Cardiac muscle cell (in vitro differentiated cells and primary cell): Measurements from ENCODE around the gene SLC2A9. TPM values are rescaled to one million over a fixed set of nuclear protein-coding genes. Genes with fewer than 3 reads are reported as not detected.

Experiments used
- DNase-seq, 2 donors: peaks; one replicate each; pipeline versions ENCODE4 v3.0.0 to v3.0.0-alpha.2; 2010 to 2017; ENCODE audit warnings: low read depth in 1 of 2, low spot score in 1 of 2
- H3K27ac ChIP-seq: fragments of 200-600 bp; sonication (generic); 2 replicates; pipeline ENCODE4 v1.5.1; 2016
- H3K27me3 ChIP-seq: fragments of 200-600 bp; sonication (generic); 2 replicates; pipeline ENCODE4 v1.6.0; 2016; ENCODE audit warnings: control low read depth
- H3K36me3 ChIP-seq: fragments of 200-600 bp; sonication (generic); 2 replicates; pipeline ENCODE4 v1.5.1; 2016; ENCODE audit warnings: control low read depth
- H3K4me1 ChIP-seq: fragments of 200-600 bp; sonication (generic); 2 replicates; pipeline ENCODE4 v1.8.1; 2017; ENCODE audit warnings: low read depth, mild to moderate bottlenecking, mixed run types
- H3K4me3 ChIP-seq: fragments of 200-600 bp; sonication (generic); 2 replicates; pipeline ENCODE4 v1.5.1; 2016; ENCODE audit warnings: mild to moderate bottlenecking
- H3K9me3 ChIP-seq: fragments of 200-600 bp; sonication (generic); 2 replicates; pipeline ENCODE4 v1.5.1; 2017; ENCODE audit warnings: low read depth, mild to moderate bottlenecking, control low read depth
- CTCF ChIP-seq: IDR thresholded peaks from 2 replicates; pipeline ENCODE4 v1.5.1; 2012; ENCODE audit warnings: low read depth, mild to moderate bottlenecking, low read length
- polyA plus RNA-seq: library from polyadenylated mRNA; unstranded; fragments of >200 nt; fragmentation: Nextera tagmentation; extraction: Ambion mirVana; gene quantifications from 2 replicates; pipeline ENCODE4 v1.2.1, GENCODE V29; 2016
- total RNA-seq: library from RNA; depleted of rRNA; stranded (reverse); fragments of >200 nt; gene quantifications from 2 replicates; pipeline ENCODE4 v1.2.3, GENCODE V29; 2016

The SLC2A9 gene
- total and polyA plus RNA-seq, 2 experiments from 2014 or later: 0.42 to 1.1 TPM

DNA sequence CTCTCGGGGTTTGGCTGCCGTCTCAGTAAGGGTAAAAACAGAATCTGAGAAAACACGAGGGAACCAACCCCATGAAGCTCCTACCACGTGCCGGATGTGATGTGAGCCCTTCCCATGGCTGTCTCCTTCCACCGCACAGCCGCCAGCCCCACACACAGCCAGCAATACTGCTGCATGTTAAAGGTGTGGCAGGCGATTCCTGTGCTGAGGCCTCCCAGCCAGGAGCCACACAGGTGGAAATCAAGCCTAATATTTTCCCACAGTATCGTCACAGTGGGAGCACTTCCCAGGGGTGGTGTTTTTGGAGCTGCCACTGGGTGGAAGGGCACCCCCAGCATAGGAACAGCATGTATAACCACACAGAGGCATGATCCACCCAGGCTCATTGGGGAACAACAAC is 77.5 kb downstream of the SLC2A9 start:
- DNase-seq: no peak
- no peaks in the 10 kb centered on the region for H3K36me3 ChIP-seq
- H3K4me3 ChIP-seq: no peak overlapping the region
- H3K4me1 ChIP-seq: peaks cover 4% of the 10 kb centered on the region
- no peaks in the 10 kb centered on the region for H3K9me3 ChIP-seq
- H3K27ac ChIP-seq: no peak overlapping the region
- TF ChIP-seq CTCF: no peak
- H3K27me3 ChIP-seq: no peaks in the 10 kb centered on the region

DNA sequence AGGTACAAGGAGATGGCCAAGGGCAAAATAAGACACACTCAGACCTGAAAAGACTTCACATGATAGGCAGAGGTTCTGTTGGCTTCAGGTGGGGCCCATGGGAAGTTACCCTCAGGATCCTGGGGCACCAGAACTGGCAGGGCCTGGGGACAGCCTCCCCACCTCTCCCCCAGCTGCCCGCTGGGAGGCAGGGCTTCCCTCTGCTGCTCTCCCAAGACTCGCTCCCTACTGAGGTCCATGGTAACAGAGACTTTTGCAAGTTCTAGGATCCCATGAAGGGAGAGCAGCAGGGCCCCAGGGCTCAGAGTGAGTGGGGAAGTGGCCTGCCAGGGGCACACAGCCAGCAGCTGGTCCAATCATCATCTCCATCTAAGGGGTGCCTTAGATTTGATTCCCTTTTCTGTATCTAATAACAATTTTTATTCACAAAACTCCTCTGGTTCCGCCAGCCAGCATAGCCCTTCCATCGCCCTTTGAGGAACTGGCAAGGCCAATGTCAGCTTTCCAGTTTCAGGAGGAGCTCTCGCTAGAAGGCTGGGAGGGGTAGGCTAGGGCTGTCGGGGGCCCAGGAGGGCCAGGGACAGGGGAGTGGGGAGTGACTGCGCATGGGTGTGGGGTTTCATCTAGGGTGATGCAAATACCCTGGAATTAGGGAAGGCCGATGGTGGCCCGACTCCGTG is 78.2 kb downstream of the SLC2A9 start:
- no peaks in the 10 kb centered on the region for H3K27me3 ChIP-seq
- no peaks in the 10 kb centered on the region for H3K9me3 ChIP-seq
- H3K4me3 ChIP-seq: no peak overlapping the region
- peaks cover 4% of the 10 kb centered on the region for H3K4me1 ChIP-seq
- no peaks in the 10 kb centered on the region for H3K36me3 ChIP-seq
- no peak for TF ChIP-seq CTCF
- no peak overlapping the region for H3K27ac ChIP-seq
- DNase-seq: no peak

DNA sequence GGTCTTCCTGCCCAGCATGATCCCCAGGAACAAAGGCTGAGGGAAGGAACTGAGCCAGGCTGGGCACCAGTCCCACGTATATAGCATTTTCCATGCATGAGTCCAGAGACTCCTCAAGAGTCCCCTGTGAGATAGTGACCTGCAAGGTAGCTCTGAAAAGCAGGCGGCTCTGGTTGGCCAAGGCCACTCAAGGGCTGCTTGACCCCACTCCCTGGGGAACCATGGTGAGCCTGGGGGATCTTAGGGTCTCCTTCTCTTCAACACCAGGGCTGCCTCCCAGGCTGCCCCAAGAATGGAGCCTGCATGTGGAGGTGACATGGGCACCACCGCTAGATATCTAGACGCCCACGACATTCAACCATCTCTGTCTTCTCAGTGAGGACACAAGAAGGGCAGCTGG is 79.2 kb downstream of the SLC2A9 start:
- no peak overlapping the region for H3K4me3 ChIP-seq
- H3K4me1 ChIP-seq: peaks cover under 1% of the 10 kb centered on the region
- H3K9me3 ChIP-seq: no peaks in the 10 kb centered on the region
- DNase-seq: no peak
- no peaks in the 10 kb centered on the region for H3K36me3 ChIP-seq
- TF ChIP-seq CTCF: no peak
- no peak overlapping the region for H3K27ac ChIP-seq
- H3K27me3 ChIP-seq: no peaks in the 10 kb centered on the region

GRCh38 chr4:9940041-9940440 is 81.3 kb downstream of the SLC2A9 start:
- Histone ChIP-seq H3K27me3 (no peaks in the 10 kb centered on the region), H3K27ac (no peak overlapping the region), H3K4me1 (no peaks in the 10 kb centered on the region), H3K9me3 (no peaks in the 10 kb centered on the region), H3K36me3 (no peaks in the 10 kb centered on the region), H3K4me3 (no peak overlapping the region)
- no peak for DNase-seq
- no peak for TF ChIP-seq CTCF

DNA sequence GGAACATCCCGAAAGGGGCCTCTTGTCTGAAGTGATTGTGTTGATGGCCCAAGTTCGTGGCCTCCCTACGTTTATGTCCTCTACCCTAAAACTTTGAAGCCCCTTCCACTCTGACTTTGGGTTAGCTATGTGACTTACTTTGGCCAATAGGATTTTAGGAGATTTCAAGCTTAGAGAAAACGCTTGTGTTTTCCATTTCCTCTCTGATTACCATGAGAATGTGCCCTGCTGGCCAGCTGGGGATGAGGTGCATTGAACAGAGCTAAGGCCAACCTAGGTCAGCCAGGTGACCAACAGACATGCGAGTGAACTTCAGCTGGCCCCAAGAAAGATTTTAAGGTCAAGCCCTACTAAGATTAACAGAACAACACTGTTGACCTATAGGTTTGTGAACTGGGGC is 82.4 kb downstream of the SLC2A9 start:
- no peak for TF ChIP-seq CTCF
- Histone ChIP-seq H3K9me3 (no peaks in the 10 kb centered on the region), H3K27ac (no peak overlapping the region), H3K4me3 (no peak overlapping the region), H3K4me1 (no peaks in the 10 kb centered on the region), H3K36me3 (no peaks in the 10 kb centered on the region), H3K27me3 (no peaks in the 10 kb centered on the region)
- no peak for DNase-seq
